HEK293T (cell line): ENCODE measurements around the gene DYNLT5.

Source experiments
- CTCF ChIA-PET: fragments of 350-600 bp; formaldehyde crosslinking; extraction: SDS; loops from one replicate; lab custom pipeline; 2021; ENCODE audit warnings: antibody characterized with exemption, inconsistent platforms; lab: Yijun Ruan, JAX
- POLR2A ChIA-PET: fragments of 350-600 bp; formaldehyde crosslinking; extraction: SDS; loops from one replicate; lab custom pipeline; 2020; ENCODE audit warnings: antibody characterized with exemption, inconsistent platforms; lab: Yijun Ruan, JAX
- DNase-seq: peaks from one replicate; pipeline ENCODE4 v3.0.0; 2012; ENCODE audit warnings: mixed read lengths; ENCODE audit errors: extremely low spot score
- ARNT ChIP-seq: fragments of 450-650 bp; IDR thresholded peaks from 2 replicates; pipeline ENCODE4 v1.6.1; 2017; ENCODE audit warnings: mild to moderate bottlenecking
- BHLHE40 ChIP-seq: fragments of 450-650 bp; IDR thresholded peaks from 2 replicates; pipeline ENCODE4 v1.6.1; 2016; ENCODE audit warnings: mild to moderate bottlenecking, moderate library complexity, borderline replicate concordance
- CTBP1 ChIP-seq: fragments of 450-650 bp; IDR thresholded peaks from 2 replicates; pipeline ENCODE4 v1.6.1; 2016; ENCODE audit warnings: borderline replicate concordance
- ELF4 ChIP-seq: fragments of 450-650 bp; IDR thresholded peaks from 2 replicates; pipeline ENCODE4 v1.6.1; 2017; ENCODE audit warnings: antibody characterized with exemption
- FOXA1 ChIP-seq: fragments of 450-650 bp; IDR thresholded peaks from 2 replicates; pipeline ENCODE4 v1.6.1; 2016; ENCODE audit warnings: mild to moderate bottlenecking
- FOXK2 ChIP-seq: fragments of 450-650 bp; IDR thresholded peaks from 2 replicates; pipeline ENCODE4 v1.6.1; 2016; ENCODE audit warnings: mild to moderate bottlenecking
- FOXM1 ChIP-seq: fragments of 450-650 bp; IDR thresholded peaks from 2 replicates; pipeline ENCODE4 v1.6.1; 2017; ENCODE audit warnings: mild to moderate bottlenecking, borderline replicate concordance
- HDGF ChIP-seq: fragments of 450-650 bp; IDR thresholded peaks from 2 replicates; pipeline ENCODE4 v1.6.1; 2017; ENCODE audit warnings: antibody characterized with exemption, borderline replicate concordance
- L3MBTL2 ChIP-seq: fragments of 450-650 bp; conservative IDR thresholded peaks from 2 replicates; pipeline ENCODE4 v1.6.1; 2016; ENCODE audit warnings: mild to moderate bottlenecking
- LEF1 ChIP-seq: fragments of 450-650 bp; IDR thresholded peaks from 2 replicates; pipeline ENCODE4 v1.6.1; 2017; ENCODE audit warnings: mild to moderate bottlenecking, borderline replicate concordance
- NFRKB ChIP-seq: fragments of 450-650 bp; IDR thresholded peaks from 2 replicates; pipeline ENCODE4 v1.6.1; 2016; ENCODE audit warnings: mild to moderate bottlenecking, moderate library complexity
- PKNOX1 ChIP-seq: fragments of 450-650 bp; IDR thresholded peaks from 2 replicates; pipeline ENCODE4 v1.6.1; 2016
- SP1 ChIP-seq: fragments of 450-650 bp; IDR thresholded peaks from 2 replicates; pipeline ENCODE4 v1.6.1; 2017
- SUZ12 ChIP-seq: fragments of 450-650 bp; IDR thresholded peaks from 2 replicates; pipeline ENCODE4 v1.6.1; 2016; ENCODE audit warnings: mild to moderate bottlenecking
- TARDBP ChIP-seq: fragments of 450-650 bp; IDR thresholded peaks from 2 replicates; pipeline ENCODE4 v1.6.1; 2016
- ZNF384 ChIP-seq: fragments of 450-650 bp; IDR thresholded peaks from 2 replicates; pipeline ENCODE4 v1.6.1; 2016

DYNLT5 gene

DNA sequence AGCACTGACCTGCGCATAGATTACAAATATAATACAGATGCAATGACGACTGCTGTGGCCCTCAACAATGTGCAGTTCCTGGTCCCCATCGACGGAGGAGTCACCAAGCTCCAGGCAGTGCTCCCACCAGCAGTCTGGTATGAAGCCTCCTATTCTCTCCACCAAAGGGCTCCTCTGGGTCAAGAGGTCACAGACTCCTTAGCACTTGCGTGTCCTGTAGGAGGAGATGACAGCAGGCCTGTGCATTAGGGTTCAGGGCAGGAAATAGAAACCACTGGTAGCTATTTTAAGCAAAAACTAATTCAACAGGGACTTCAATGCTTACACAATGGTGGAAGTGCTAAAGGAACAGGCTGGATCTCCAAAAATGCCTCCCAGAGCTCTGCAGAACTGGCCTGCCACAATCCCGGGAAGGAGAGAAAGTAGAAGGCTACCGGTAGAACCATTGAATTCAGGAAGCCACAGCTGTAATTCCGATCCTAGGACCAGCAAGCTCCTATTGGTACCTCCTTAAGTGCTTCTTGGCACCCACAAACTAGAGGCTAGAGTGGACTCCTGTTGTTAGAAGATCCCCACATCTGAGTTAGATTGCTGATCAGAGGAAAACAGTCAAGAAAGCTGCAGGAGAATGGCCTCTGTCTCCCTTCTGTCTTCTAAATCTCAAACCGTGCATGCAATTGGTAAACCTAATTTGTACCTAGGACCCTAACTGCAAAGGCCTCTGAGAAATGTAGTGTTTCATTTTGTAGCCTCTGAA lies 12.7 kb upstream of the DYNLT5 start:
- POLR2A ChIA-PET: no interaction called here
- TF ChIP-seq SUZ12 (no peak), ARNT (no peak), CTBP1 (no peak), FOXK2 (no peak)
- DNase-seq: no peak
- CTCF ChIA-PET: interaction anchor here (0.7 to 1.4 kb wide), 2 partner anchors 8 to 73 kb away, joined by 3 to 4 read pairs; no protein-coding TSS in a partner anchor

GRCh38 chr1:66745451-66745850 lies 6.8 kb upstream of the DYNLT5 start:
- ChIA-PET POLR2A (no interaction called here), CTCF (no interaction called here)
- DNase-seq: no peak
- TF ChIP-seq ZNF384 (no peak), ARNT (no peak), L3MBTL2 (no peak)

- DNase-seq: no peak
- POLR2A ChIA-PET: no interaction called here
- CTCF ChIA-PET: no interaction called here
- TF ChIP-seq PKNOX1 (no peak), L3MBTL2 (no peak), SUZ12 (no peak), LEF1 (no peak), NFRKB (no peak), FOXM1 (no peak), HDGF (no peak), BHLHE40 (no peak), FOXA1 (no peak)
Measured at GRCh38 chr1:66747501-66747900, 4.8 kb upstream of the DYNLT5 start.

- CTCF ChIA-PET: no interaction called here
- POLR2A ChIA-PET: no interaction called here
- DNase-seq: no peak
- no peak for TF ChIP-seq L3MBTL2
- TF ChIP-seq LEF1: no peak
- no peak for TF ChIP-seq FOXM1
- TF ChIP-seq HDGF: no peak
- no peak for TF ChIP-seq CTBP1
- no peak for TF ChIP-seq SP1
- no peak for TF ChIP-seq FOXK2
- no peak for TF ChIP-seq SUZ12
- no peak for TF ChIP-seq FOXA1
- TF ChIP-seq PKNOX1: no peak
- no peak for TF ChIP-seq ZNF384
- no peak for TF ChIP-seq NFRKB
- no peak for TF ChIP-seq TARDBP
- no peak for TF ChIP-seq ELF4
- TF ChIP-seq BHLHE40: no peak
- no peak for TF ChIP-seq ARNT
Measured at GRCh38 chr1:66750577-66750976, 1.7 kb upstream of the DYNLT5 start.

DNA sequence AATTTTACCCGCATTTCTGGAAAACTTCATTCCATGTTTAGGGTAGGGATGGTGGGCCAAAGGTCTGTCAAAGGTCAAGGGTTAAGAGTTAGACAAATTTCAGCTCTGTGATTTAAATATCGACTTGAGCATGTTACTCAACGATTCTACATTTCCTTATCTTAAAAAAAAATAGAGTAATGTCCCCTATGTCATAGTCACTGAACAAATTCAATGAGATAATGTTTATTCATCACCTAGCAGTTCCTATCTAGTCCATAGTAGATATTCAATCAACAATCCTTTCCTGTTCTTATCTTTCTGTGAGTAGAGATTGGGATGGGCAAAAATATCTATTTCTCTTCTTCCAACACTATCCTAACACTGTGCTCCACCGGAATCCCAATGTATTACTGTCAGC lies 1.1 kb upstream of the DYNLT5 start:
- TF ChIP-seq ARNT: no peak
- TF ChIP-seq FOXA1: no peak
- TF ChIP-seq FOXK2: no peak
- TF ChIP-seq L3MBTL2: no peak
- TF ChIP-seq FOXM1: no peak
- TF ChIP-seq ZNF384: no peak
- POLR2A ChIA-PET: no interaction called here
- CTCF ChIA-PET: no interaction called here
- no peak for DNase-seq

DNA sequence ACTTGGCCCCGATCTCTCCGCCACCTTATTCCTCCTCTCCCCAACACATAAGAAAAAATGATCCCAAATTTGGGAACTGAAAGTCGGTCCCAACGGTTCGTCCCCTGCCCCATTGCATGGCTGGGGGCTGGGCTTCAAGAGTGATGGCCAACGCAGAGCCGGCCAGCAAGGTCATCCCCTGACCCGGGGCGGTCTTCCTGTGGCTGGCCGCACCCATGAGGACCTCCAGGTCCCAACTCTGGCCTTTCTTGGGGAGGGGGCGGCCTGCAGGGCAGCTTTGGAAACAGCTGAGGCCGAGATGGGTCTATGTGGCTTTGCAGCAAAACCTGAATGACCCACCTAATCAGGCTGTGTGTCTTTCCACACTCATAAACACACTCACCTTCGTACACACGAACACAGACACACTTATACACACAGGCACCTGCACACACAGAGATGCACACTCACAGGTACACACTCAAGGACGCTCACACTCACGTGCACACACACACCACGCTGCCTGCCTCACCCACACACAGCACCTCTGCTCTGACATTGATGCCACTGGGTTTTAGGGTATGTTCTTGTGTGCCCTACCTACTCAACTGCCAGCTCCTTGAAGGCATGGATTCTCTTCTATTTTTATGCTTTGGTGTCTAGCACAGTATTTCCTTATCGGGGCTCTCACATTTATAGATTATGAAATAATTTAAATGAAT lies 562 bp downstream of the DYNLT5 start:
- DNase-seq: no peak
- CTCF ChIA-PET: no interaction called here
- POLR2A ChIA-PET: no interaction called here
- no peak for TF ChIP-seq PKNOX1
- no peak for TF ChIP-seq ARNT
- TF ChIP-seq TARDBP: no peak
- no peak for TF ChIP-seq FOXM1
- TF ChIP-seq ZNF384: no peak
- TF ChIP-seq NFRKB: no peak
- TF ChIP-seq HDGF: no peak
- TF ChIP-seq SUZ12: no peak
- TF ChIP-seq L3MBTL2: no peak
- no peak for TF ChIP-seq CTBP1
- no peak for TF ChIP-seq ELF4
- no peak for TF ChIP-seq BHLHE40
- no peak for TF ChIP-seq FOXK2
